Heart left ventricle (tissue), 16 donors: Measurements from ENCODE around the gene MTCH2. TPM values are rescaled to one million over a fixed set of nuclear protein-coding genes. Genes with fewer than 3 reads are reported as not detected.

Experiments
- ATAC-seq, 4 donors: fragments of 200-7000 bp; cut with Tn5 transposase; one replicate each; pipeline ENCODE4 v1.9.1; 2020 to 2022; ENCODE audit warnings: moderate library complexity in 4 of 4, mild to moderate bottlenecking in 3 of 4, moderate number of reproducible peaks in 1 of 4
- DNase-seq, 5 donors: peaks; one replicate each; pipeline ENCODE4 v3.0.0-alpha.2; 2020
- H3K27ac ChIP-seq, 12 donors: fragments of 200-600 bp; sonication (generic) in 4 of 12; one replicate each; pipeline versions ENCODE4 v1.5.0 to v1.8.0; 2016 to 2022; ENCODE audit warnings: mild to moderate bottlenecking in 2 of 12
- H3K27me3 ChIP-seq, 9 donors: fragments of 200-600 bp; sonication (generic) in 2 of 9; one replicate each; pipeline versions ENCODE4 v1.5.1 to v1.8.0; 2016 to 2022; ENCODE audit warnings: mild to moderate bottlenecking in 3 of 9
- H3K36me3 ChIP-seq, 9 donors: fragments of 200-600 bp; sonication (generic) in 2 of 9; one replicate each; pipeline versions ENCODE4 v1.5.0 to v1.8.0; 2018 to 2022; ENCODE audit warnings: mild to moderate bottlenecking in 2 of 9
- H3K4me1 ChIP-seq, 12 donors: fragments of 200-600 bp; sonication (generic) in 4 of 12; one replicate each; pipeline versions ENCODE4 v1.5.0 to v1.8.0; 2016 to 2022; ENCODE audit warnings: mild to moderate bottlenecking in 3 of 12
- H3K4me3 ChIP-seq, 12 donors: fragments of 200-600 bp; sonication (generic) in 4 of 12; one replicate each; pipeline versions ENCODE4 v1.5.0 to v1.8.0; 2017 to 2022; ENCODE audit warnings: mild to moderate bottlenecking in 9 of 12, moderate library complexity in 4 of 12
- H3K9me3 ChIP-seq, 12 donors: fragments of 200-600 bp; sonication (generic) in 4 of 12; one replicate each; pipeline versions ENCODE4 v1.5.0 to v1.8.0; 2016 to 2022; ENCODE audit warnings: mild to moderate bottlenecking in 1 of 12
- CTCF ChIP-seq, 12 donors: fragments of 200-600 bp; sonication (generic) in 4 of 12; IDR thresholded peaks; one replicate each; pipeline versions ENCODE4 v1.5.0 to v1.8.0; 2018 to 2022; ENCODE audit warnings: antibody characterized with exemption in 12 of 12, mild to moderate bottlenecking in 5 of 12
- POLR2A ChIP-seq, 2 donors: fragments of 450-650 bp; IDR thresholded peaks; one replicate each; pipeline ENCODE4 v1.6.1; 2017; ENCODE audit warnings: antibody characterized with exemption in 2 of 2, mild to moderate bottlenecking in 2 of 2, moderate library complexity in 2 of 2
- WGBS, 4 donors: extraction: QIAGEN DNeasy Blood & Tissue Kit in 2 of 4; methylation state at CpG; one replicate each; pipeline versions ENCODE4 v1.1.5 to v1.1.7; 2013 to 2018; 5-methylcytosine and 5-hydroxymethylcytosine counted together
- intact Hi-C, 10 donors: fragments of 100-400 bp; cut with DNase I; formaldehyde crosslinking; loops; one replicate each; pipeline versions ENCODE4 v1.11.1 to v1.14.2; 2022
- polyA plus RNA-seq, 2 donors: library from polyadenylated mRNA; stranded (reverse); fragments of 200-250 nt; gene quantifications; one replicate each; pipeline ENCODE4 v1.2.3, GENCODE V29; 2013
- total RNA-seq, 9 donors: library from RNA; depleted of rRNA in 2 of 9; stranded (reverse); fragments of >200 nt in 2 of 9; fragmentation: NEBNext Ultra II Directional in 3 of 9; extraction: Animal tissue kit (Norgen Biotek cat#: 25700) in 3 of 9; gene quantifications; one replicate each; pipeline versions ENCODE4 v1.1.0 to v1.2.4, GENCODE V29; 2016 to 2023
- donor health status: ischemic (EF 13 %, LVEDD 7.1; RV severe dilation, severe dysfunction).
- donor health status: healthy with polysubstance abuse.
- donor health status: DM: no; HTN: yes; CAD: no.
- donor health status: DM: no; HTN: no; CAD: no.
- donor health status: ischemic (EF 25% LVEDD 6.9; RV normal size, moderate dysfunction).
- donor health status: ischemic (EF 25% LVEDD 5.7; RV mildly dilated, moderate dysfunction).
- donor health status: healthy.
- donor health status: DM: yes; HTN: yes; CAD: no.
- donor health status: ischemic (EF 35%, LVEDD 5.7; RV mildly dilated, moderate dysfunction).
- donor health status: nonischemic (EF 11% LVEDD 7.7; RV severe dilation, severe dysfunction).
- donor health status: DM: yes; HTN: yes; CAD: no.
- donor health status: PGD.
- donor health status: ischemic (EF 29% LVEDD 5.4; RV normal size, mild dysfunction).
- donor health status: nonischemic (EF 23%, LVEDD 6.1; RV moderate dilation, normal function).

MTCH2 gene
- total and polyA plus RNA-seq, 11 donors: 38.2 to 135 (median 95.9) TPM

- TF ChIP-seq POLR2A (IDR thresholded peaks at IDR 0.05) (no peak), CTCF (IDR thresholded peaks at IDR 0.05) (no peak)
- ATAC-seq (no peak), DNase-seq (no peak)
- H3K4me1 ChIP-seq: peaks cover 0 to 22% (median 6%) of the 10 kb centered on the region in 12 donors
- no peak overlapping the region for H3K27ac ChIP-seq
- no peaks in the 10 kb centered on the region for H3K9me3 ChIP-seq
- no peaks in the 10 kb centered on the region for H3K27me3 ChIP-seq
- intact Hi-C loops: loop anchor here in 4 of 10 donors (5.0 to 10.0 kb wide), 4 partner anchors 48 to 240 kb away; partner anchors contain the start of genes PTPMT1 (in 1 of the 4) and SPI1 (in 1 of the 4)
- H3K36me3 ChIP-seq: peaks cover 0 to 55% (median 28%) of the 10 kb centered on the region in 9 donors
- no peak overlapping the region for H3K4me3 ChIP-seq
Measured at GRCh38 chr11:47615249-47615648, 27.1 kb downstream of the MTCH2 start.

DNA sequence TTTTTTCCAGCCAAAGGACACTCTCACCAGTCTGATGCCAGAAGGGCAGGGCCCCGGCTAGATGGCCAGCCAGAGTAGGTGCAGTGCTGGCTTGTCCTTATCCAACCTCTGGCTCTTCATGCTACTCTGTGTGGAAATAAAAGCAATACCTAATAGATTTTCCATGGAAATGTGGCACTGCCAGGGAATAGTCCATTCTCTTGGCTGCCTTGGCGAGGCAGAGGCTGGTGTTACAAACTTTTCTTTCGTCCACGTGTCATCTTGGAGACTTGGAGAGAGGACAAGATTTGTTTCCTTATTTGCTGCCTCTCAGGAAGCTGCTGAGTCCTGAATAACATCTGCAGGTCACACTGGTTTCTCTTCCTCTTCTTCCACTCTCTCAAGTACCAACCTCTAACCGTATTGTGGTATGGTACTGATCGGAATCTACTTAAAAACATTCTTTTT lies 31.0 kb downstream of the MTCH2 start:
- ATAC-seq (peak in 3 of 4 donors; percentile 34 to 44 (median 35)), DNase-seq (no peak)
- Histone ChIP-seq H3K4me3 (no peak overlapping the region), H3K4me1 (peaks cover 0 to 35% (median 20%) of the 10 kb centered on the region in 12 donors), H3K9me3 (no peaks in the 10 kb centered on the region), H3K27ac (peak overlapping the region in 1 of 12 donors; percentile 48), H3K36me3 (peaks cover 0 to 25% (median 0%) of the 10 kb centered on the region in 9 donors), H3K27me3 (no peaks in the 10 kb centered on the region)
- intact Hi-C loops: loop anchor here in 4 of 10 donors (10.0 kb wide), 3 partner anchors 137 to 237 kb away; partner anchors contain the start of gene SPI1 (in 1 of the 4)
- TF ChIP-seq POLR2A (IDR thresholded peaks at IDR 0.05): no peak
- no peak for TF ChIP-seq CTCF (IDR thresholded peaks at IDR 0.05)
- WGBS, 4 donors: 45 to 56% (median 51%) methylated on average over 6 of the region's 6 CpGs

DNA sequence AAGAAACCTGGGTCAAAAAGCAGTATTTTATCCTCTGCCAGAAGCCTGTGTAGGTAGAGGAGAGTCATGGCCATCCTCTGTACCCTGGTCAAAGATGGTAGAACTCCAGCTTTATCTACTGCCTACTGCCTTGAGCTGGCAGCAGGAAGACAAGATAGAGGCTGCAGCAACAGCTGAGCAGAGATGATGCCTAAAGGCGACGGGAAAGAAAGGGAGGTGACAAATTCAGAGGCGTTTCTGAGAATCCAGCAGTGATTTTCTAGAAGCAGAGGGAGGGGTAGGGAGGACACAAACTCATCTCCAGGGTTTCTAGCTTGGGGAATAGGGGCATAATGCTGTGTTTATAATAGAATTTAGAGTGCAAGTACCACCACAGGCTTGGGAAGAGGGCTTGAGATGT lies 32.7 kb downstream of the MTCH2 start:
- Histone ChIP-seq H3K36me3 (peaks cover 0 to 16% (median 0%) of the 10 kb centered on the region in 9 donors), H3K27ac (no peak overlapping the region), H3K9me3 (no peaks in the 10 kb centered on the region), H3K4me3 (no peak overlapping the region), H3K4me1 (peaks cover 0 to 37% (median 27%) of the 10 kb centered on the region in 12 donors), H3K27me3 (no peaks in the 10 kb centered on the region)
- ATAC-seq (no peak), DNase-seq (no peak)
- TF ChIP-seq CTCF (IDR thresholded peaks at IDR 0.05) (no peak), POLR2A (IDR thresholded peaks at IDR 0.05) (no peak)
- WGBS, 4 donors: 78 to 84% (median 81%) methylated on average over 3 of the region's 3 CpGs
- intact Hi-C loops: loop anchor here in 4 of 10 donors (10.0 kb wide), 3 partner anchors 135 to 235 kb away; partner anchors contain the start of gene SPI1 (in 1 of the 4)

DNA sequence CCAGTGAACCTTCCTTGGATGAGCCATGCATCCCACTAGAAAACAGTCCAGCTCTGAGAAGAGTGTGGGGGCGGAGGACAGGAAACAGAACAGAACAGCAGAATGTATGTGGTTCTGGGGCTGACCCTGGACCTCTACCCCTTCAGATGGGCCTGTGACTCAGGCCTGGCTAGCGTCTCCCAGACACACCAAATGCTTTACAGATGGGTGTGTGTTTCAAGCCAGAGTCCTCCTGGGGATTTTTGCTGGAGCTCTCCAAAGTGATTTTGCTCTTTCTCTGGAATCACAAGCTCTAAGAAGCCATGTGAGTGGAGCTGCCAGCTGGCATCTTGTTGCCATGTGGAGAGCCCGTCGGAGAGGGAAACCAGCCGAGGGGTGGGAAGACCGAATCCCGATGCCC lies 35.0 kb downstream of the MTCH2 start:
- DNase-seq: peak in 3 of 5 donors; percentile 39 to 83 (median 69)
- no peaks in the 10 kb centered on the region for H3K27me3 ChIP-seq
- H3K4me3 ChIP-seq: no peak overlapping the region
- peaks cover 0 to 16% (median 0%) of the 10 kb centered on the region in 9 donors for H3K36me3 ChIP-seq
- TF ChIP-seq CTCF (IDR thresholded peaks at IDR 0.05): no peak
- TF ChIP-seq POLR2A (IDR thresholded peaks at IDR 0.05): no peak
- ATAC-seq: peak; percentile 55 to 80 (median 60)
- peaks cover 0 to 36% (median 27%) of the 10 kb centered on the region in 12 donors for H3K4me1 ChIP-seq
- H3K27ac ChIP-seq: peak overlapping the region in 6 of 12 donors; percentile 6 to 56 (median 28)
- intact Hi-C loops: no loop called here
- WGBS, 4 donors: 41 to 51% (median 49%) methylated on average over 6 to 7 of the region's 7 CpGs
- H3K9me3 ChIP-seq: no peaks in the 10 kb centered on the region
